Uterus (tissue), 4 donors: ENCODE results near the gene FGFR3. TPM values are rescaled to one million over a fixed set of nuclear protein-coding genes. Genes with fewer than 3 reads are reported as not detected.

Experiments
- DNase-seq, 2 donors: peaks; one replicate each; pipeline ENCODE4 v3.0.0-alpha.2; 2019 to 2020
- H3K27ac ChIP-seq, 2 donors: fragments of 200-600 bp; sonication (generic); 1 replicate in 1 of 2; 2 replicates in 1 of 2; pipeline ENCODE4 v1.5.1; 2016 to 2018
- H3K27me3 ChIP-seq, 2 donors: fragments of 200-600 bp; sonication (generic); one replicate each; pipeline ENCODE4 v1.5.1; 2018 to 2019; ENCODE audit warnings: control low read depth in 1 of 2
- H3K36me3 ChIP-seq, 2 donors: fragments of 200-600 bp; sonication (generic); one replicate each; pipeline ENCODE4 v1.5.1; 2019; ENCODE audit warnings: control low read depth in 1 of 2
- H3K4me1 ChIP-seq, 2 donors: fragments of 200-600 bp; sonication (generic); one replicate each; pipeline ENCODE4 v1.5.1; 2018 to 2019; ENCODE audit warnings: control low read depth in 1 of 2
- H3K4me3 ChIP-seq, 2 donors: fragments of 200-600 bp; sonication (generic); 1 replicate in 1 of 2; 2 replicates in 1 of 2; pipeline ENCODE4 v1.5.1; 2018 to 2019; ENCODE audit warnings: mild to moderate bottlenecking in 1 of 2
- H3K9me3 ChIP-seq, 2 donors: fragments of 200-600 bp; sonication (generic); one replicate each; pipeline ENCODE4 v1.5.1; 2019; ENCODE audit warnings: control low read depth in 1 of 2
- CTCF ChIP-seq, 4 experiments: fragments of 200-600 bp in 2 of 4; fragments of 450-650 bp in 2 of 4; sonication (generic) in 2 of 4; IDR thresholded peaks; one replicate each; pipeline ENCODE4 v1.5.1; 2016 to 2019; ENCODE audit warnings: antibody characterized with exemption in 4 of 4, mild to moderate bottlenecking in 2 of 4, moderate library complexity in 1 of 4
- POLR2A ChIP-seq, 2 donors: fragments of 450-650 bp; IDR thresholded peaks; one replicate each; pipeline ENCODE4 v1.6.1; 2016; ENCODE audit warnings: antibody characterized with exemption in 2 of 2, mild to moderate bottlenecking in 1 of 2, moderate library complexity in 1 of 2
- intact Hi-C: fragments of 100-400 bp; cut with DNase I; formaldehyde crosslinking; loops from one replicate; pipeline ENCODE4 v1.15.1; 2023; ENCODE audit warnings: low total_unique reads
- total RNA-seq, 4 donors: library from RNA; depleted of rRNA in 3 of 4; stranded (reverse); fragments of >200 nt in 3 of 4; gene quantifications; one replicate each; pipeline versions ENCODE4 v1.1.0 to v1.2.4, GENCODE V29; 2014 to 2023
- donor health status: DM: yes; HTN: yes; CAD: no.

FGFR3 gene
- total RNA-seq, 4 donors from 2014 or later = 0.29 to 6.4 (median 4.3) TPM

- peak in 1 of 2 donors; percentile 42 for DNase-seq
- intact Hi-C loops = loop anchor here (5.0 kb wide), 1 partner anchor 133 kb away; the partner anchor contains the start of genes TACC3 and TMEM129
- no peaks in the 10 kb centered on the region for H3K4me1 ChIP-seq
These were observed 62.4 kb downstream of the FGFR3 start for GRCh38 chr4:1855333-1856070.

GRCh38 chr4:1856071-1856942 lies 63.2 kb downstream of the FGFR3 start, which contains the start of gene LETM1:
TSS of gene LETM1 (minus strand) at chr4:1856156. CDS start at chr4:1855950, 206 bp downstream.
- H3K27ac ChIP-seq = peak within 1 kb of the TSS; percentile 69 to 86
- peak; percentile 33 to 64 for TF ChIP-seq POLR2A (IDR thresholded peaks at IDR 0.05)
- peak in 3 of 4 experiments; percentile 4 to 26 (median 24) for TF ChIP-seq CTCF (IDR thresholded peaks at IDR 0.05)
- no peaks in the 10 kb centered on the region for H3K27me3 ChIP-seq
- peak; percentile 93 to 95 for DNase-seq
- H3K4me1 ChIP-seq = no peaks in the 10 kb centered on the region
- H3K4me3 ChIP-seq = peak within 1 kb of the TSS; percentile 83 to 98
- H3K9me3 ChIP-seq = no peaks in the 10 kb centered on the region
- intact Hi-C loops = loop anchor here (5.0 kb wide), 1 partner anchor 134 kb away; the partner anchor contains the start of genes TACC3 and TMEM129
- no peaks in the 10 kb centered on the region for H3K36me3 ChIP-seq

More at GRCh38 chr4:1855333-1856070, 62.4 kb downstream of the FGFR3 start:
- H3K36me3 ChIP-seq = no peaks in the 10 kb centered on the region
- no peak for TF ChIP-seq POLR2A (IDR thresholded peaks at IDR 0.05)
- TF ChIP-seq CTCF (IDR thresholded peaks at IDR 0.05) = no peak
- peak overlapping the region; percentile 83 to 98 for H3K4me3 ChIP-seq
- H3K9me3 ChIP-seq = no peaks in the 10 kb centered on the region
- peak overlapping the region; percentile 60 to 86 for H3K27ac ChIP-seq
- H3K27me3 ChIP-seq = no peaks in the 10 kb centered on the region

GRCh38 chr4:1856943-1857699 lies 64.0 kb downstream of the FGFR3 start:
- Histone ChIP-seq H3K4me3 (peak overlapping the region; percentile 83 to 98), H3K36me3 (no peaks in the 10 kb centered on the region), H3K27ac (peak overlapping the region; percentile 69 to 86), H3K27me3 (no peaks in the 10 kb centered on the region), H3K4me1 (no peaks in the 10 kb centered on the region), H3K9me3 (no peaks in the 10 kb centered on the region)
- intact Hi-C loops = loop anchor here (5.0 kb wide), 1 partner anchor 135 kb away; the partner anchor contains the start of genes TACC3 and TMEM129
- peak in 1 of 2 donors; percentile 52 for DNase-seq
- TF ChIP-seq CTCF (IDR thresholded peaks at IDR 0.05) (no peak), POLR2A (IDR thresholded peaks at IDR 0.05) (no peak)

GRCh38 chr4:1857931-1858330 lies 64.8 kb downstream of the FGFR3 start:
- H3K4me3 ChIP-seq = no peak overlapping the region
- no peaks in the 10 kb centered on the region for H3K4me1 ChIP-seq
- H3K27me3 ChIP-seq = no peaks in the 10 kb centered on the region
- no peaks in the 10 kb centered on the region for H3K36me3 ChIP-seq
- no peak for DNase-seq
- no peak for TF ChIP-seq POLR2A (IDR thresholded peaks at IDR 0.05)
- no peak for TF ChIP-seq CTCF (IDR thresholded peaks at IDR 0.05)
- no peaks in the 10 kb centered on the region for H3K9me3 ChIP-seq
- intact Hi-C loops = loop anchor here (5.0 kb wide), 1 partner anchor 136 kb away; the partner anchor contains the start of genes TACC3 and TMEM129
- H3K27ac ChIP-seq = no peak overlapping the region

Other genes with a start within 250 kb of the FGFR3 start
- gene FAM53A, start 109.0 kb upstream of the FGFR3 start, total RNA-seq = 1 to 10 TPM in 2 of 4 donors, not detected in 2; 1.3 to 3.2 TPM
- gene SLBP, start 81.0 kb upstream of the FGFR3 start, total RNA-seq = 10 to 100 TPM; 25.0 to 56.4 (median 41.4) TPM
- gene TMEM129, start 72.0 kb upstream of the FGFR3 start, total RNA-seq = 10 to 100 TPM; 31.0 to 99.7 (median 42.7) TPM
- gene TACC3, start 71.8 kb upstream of the FGFR3 start, total RNA-seq = 10 to 100 TPM in 1 of 4 donors, 1 to 10 TPM in 3; 4.6 to 15.6 (median 7.3) TPM
- gene LETM1, start 62.9 kb downstream of the FGFR3 start, total RNA-seq = 10 to 100 TPM; 12.4 to 44.3 (median 31.3) TPM
- 10 to 100 TPM; 10.3 to 75.3 (median 49.0) TPM for gene NSD2, start 78.1 kb downstream of the FGFR3 start, total RNA-seq
- 10 to 100 TPM in 3 of 4 donors, 1 to 10 TPM in 1; 2.4 to 38.8 (median 18.8) TPM for gene NELFA, start 215.7 kb downstream of the FGFR3 start, total RNA-seq